ENCODE measurements around the gene TCAP.
"Not testable (repeated sequence)": the region's sequence is repeated elsewhere in the genome, so short reads cannot be mapped to it uniquely, and the experiment has no call there.

The TCAP gene

GRCh38 chr17:39700148-39700987 is 35.2 kb downstream of the TCAP start:
- DNase-seq, result peak in 1 of 10 donors; percentile 46
- intact Hi-C loops (cut with DNase I), result no loop called here

GRCh38 chr17:39701012-39701783 is 36.0 kb downstream of the TCAP start:
- DNase-seq, result peak in 1 of 10 donors; percentile 23
- intact Hi-C loops (cut with DNase I), result no loop called here

- DNase-seq, result peak in 1 of 10 donors; percentile 23
- intact Hi-C loops (cut with DNase I), result no loop called here
Observed at GRCh38 chr17:39701784-39702422, 36.8 kb downstream of the TCAP start.

DNA sequence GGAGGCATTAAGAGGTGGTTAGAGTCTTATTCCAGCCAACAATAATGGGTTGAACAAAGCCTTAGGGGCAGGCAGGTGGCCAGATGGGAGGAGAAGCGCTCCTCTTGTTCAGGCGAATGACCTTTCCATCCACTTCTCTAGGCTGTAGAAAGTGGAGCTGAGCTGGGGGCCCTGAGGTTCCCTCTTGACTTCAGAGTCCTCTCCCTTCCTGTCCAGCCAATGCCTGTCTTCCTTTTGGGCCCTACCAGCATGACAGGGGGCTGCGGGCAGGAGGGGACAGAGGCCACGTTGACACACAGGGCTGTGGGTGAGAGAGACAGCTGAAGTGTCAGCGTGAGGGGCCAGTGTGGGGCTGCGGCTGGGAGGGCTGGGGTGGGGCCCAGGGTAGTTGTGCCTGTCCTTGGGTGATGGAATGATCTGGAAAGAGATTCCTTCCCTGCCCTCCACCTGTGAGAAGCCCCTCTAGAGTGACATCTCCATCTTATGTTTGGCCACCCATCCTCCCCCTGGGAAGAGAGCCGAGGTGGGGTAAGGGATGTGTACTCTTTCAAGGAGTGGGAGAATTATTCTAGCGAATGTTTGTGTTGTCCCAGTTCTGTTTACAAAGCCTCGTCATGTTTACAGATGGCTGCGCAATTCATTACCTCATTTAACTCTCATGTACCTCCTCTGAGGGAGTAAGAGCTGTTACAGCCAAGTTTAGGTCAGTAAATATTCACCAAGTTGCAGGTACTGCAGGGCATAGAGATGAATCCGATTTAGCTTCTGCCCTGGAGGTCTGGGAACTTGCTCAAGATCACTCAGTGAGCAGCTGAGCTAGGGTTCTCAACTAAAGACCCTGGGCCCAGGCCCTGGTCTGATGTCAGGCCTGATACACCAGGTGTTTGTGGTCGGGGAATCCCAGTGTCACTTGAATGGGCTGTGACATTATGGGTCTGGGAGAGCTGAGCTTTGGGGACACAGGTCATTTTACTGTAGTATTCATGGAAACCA is 38.0 kb downstream of the TCAP start:
- intact Hi-C loops (cut with DNase I), result no loop called here

GRCh38 chr17:39703913-39704312 is 38.8 kb downstream of the TCAP start:
- intact Hi-C loops (cut with DNase I), result no loop called here
- no peak for DNase-seq

More for the DNA sequence above, 38.0 kb downstream of the TCAP start:
- DNase-seq, result peak in 1 of 10 donors; percentile 8

- intact Hi-C loops (cut with DNase I), result no loop called here
- peak in 1 of 10 donors; percentile 62 for DNase-seq
Observed at GRCh38 chr17:39704821-39705551, 39.8 kb downstream of the TCAP start.

DNA sequence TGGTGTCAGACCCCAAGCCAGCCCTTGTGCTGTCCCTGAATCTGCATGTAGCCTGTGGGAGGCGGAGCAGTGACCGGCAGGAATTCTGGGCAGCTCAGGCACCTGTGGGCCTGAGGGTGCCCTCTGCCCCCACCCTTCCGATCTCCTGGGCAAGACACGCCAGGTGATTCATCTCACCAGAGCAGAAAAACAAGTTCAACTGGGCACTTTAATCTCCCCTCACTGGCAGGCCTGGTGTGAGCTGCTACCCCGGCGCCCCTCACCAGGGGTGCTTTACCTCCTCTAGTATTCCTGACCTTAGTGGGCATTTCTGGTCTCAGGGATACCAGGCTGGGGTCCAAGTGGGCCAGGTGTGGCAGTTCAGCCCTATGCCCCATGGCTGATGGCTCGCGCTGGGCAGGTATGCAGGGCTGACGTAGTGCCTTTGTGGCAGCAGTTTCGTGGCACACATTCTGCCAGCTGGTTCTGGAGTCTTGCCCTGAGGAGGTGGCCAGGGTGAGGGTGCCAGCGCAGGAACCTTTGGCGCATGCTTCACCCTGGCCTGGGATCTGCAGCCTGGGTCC is 40.7 kb downstream of the TCAP start:
- DNase-seq, result peak in 1 of 10 donors; percentile 59
- intact Hi-C loops (cut with DNase I), result no loop called here

GRCh38 chr17:39706383-39706782 is 41.2 kb downstream of the TCAP start:
- intact Hi-C loops (cut with DNase I), result no loop called here
- DNase-seq, result peak in 1 of 10 donors; percentile 42

DNA sequence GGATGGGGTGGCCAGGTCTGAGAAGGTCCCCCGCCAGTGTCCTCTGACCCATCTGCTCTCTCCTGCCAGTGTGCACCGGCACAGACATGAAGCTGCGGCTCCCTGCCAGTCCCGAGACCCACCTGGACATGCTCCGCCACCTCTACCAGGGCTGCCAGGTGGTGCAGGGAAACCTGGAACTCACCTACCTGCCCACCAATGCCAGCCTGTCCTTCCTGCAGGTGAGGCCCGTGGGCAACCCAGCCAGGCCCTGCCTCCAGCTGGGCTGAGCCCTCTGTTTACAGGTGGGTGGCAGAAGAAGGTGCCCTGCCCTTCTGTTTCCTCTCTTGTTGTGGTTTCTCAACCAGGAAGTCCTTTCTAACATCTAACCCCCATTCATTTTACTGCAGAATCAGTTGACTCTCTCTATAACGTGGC is 41.8 kb downstream of the TCAP start:
- DNase-seq, result peak in 1 of 10 donors; percentile 55
- intact Hi-C loops (cut with DNase I), result no loop called here

DNA sequence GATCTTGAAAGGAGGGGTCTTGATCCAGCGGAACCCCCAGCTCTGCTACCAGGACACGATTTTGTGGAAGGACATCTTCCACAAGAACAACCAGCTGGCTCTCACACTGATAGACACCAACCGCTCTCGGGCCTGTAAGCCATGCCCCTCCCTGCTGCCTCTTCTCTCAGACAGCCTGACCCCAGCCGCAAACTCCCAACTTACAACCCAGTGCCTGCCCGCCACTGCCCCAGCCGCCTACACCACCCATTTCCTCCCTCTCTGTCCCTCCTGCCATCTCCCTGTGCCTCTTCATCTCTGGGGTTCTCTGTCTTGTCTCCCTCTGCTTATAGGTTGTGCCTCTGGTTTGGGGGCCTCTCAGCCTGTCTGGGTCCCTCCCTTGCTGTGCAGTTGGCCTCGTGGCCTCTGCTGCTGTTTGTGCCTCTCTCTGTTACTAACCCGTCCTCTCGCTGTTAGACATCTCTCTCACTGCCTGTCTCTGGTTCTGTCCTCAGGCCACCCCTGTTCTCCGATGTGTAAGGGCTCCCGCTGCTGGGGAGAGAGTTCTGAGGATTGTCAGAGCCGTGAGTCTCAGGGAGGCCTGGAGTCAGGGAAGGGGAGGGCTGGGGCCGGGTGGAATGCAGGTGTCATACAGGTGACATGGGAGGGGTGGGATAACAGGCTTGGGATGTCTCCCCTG is 44.3 kb downstream of the TCAP start:
- intact Hi-C loops (cut with DNase I), result no loop called here
- peak in 1 of 10 donors; percentile 19 for DNase-seq

DNA sequence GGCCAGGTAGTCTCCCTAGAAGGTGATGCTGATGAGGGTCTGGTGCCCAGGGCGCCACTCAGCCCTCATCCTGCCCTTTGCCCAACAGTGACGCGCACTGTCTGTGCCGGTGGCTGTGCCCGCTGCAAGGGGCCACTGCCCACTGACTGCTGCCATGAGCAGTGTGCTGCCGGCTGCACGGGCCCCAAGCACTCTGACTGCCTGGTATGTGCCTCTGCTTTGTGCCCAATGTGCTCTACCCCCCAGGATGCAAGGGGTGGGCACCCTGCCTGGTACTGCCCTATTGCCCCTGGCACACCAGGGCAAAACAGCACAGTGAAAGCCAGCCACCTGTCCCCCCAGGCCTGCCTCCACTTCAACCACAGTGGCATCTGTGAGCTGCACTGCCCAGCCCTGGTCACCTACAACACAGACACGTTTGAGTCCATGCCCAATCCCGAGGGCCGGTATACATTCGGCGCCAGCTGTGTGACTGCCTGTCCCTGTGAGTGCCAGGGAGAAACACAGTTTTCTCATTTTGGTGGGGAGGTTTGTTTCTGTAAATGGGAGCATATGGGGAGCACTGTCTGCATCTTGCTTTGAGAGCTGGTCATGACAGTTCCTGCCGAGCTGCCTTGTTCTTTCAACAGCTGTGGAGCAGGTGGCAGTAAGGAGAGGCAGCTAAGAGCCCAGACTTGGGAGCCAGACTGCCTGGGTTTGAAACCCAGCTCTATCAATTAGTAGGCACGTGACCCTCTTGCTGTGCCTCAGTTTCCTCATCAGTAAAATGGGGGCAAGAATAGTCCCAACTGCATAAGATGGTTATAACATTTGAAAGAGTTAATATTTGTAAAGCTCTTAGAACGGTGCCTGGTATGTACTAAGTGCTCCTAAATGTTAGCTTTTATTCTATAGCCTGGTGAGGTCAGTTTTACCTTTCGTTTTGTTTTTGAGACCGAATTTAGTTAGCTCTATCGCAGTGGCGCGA is 45.1 kb downstream of the TCAP start:
- intact Hi-C loops (cut with DNase I), result no loop called here

GRCh38 chr17:39711071-39711470 is 45.9 kb downstream of the TCAP start:
- DNase-seq, result peak in 1 of 10 donors; percentile 26
- intact Hi-C loops (cut with DNase I), result not testable (repeated sequence)

More for the DNA sequence above, 45.1 kb downstream of the TCAP start:
- DNase-seq, result peak in 2 of 10 donors; percentile 47 to 52

DNA sequence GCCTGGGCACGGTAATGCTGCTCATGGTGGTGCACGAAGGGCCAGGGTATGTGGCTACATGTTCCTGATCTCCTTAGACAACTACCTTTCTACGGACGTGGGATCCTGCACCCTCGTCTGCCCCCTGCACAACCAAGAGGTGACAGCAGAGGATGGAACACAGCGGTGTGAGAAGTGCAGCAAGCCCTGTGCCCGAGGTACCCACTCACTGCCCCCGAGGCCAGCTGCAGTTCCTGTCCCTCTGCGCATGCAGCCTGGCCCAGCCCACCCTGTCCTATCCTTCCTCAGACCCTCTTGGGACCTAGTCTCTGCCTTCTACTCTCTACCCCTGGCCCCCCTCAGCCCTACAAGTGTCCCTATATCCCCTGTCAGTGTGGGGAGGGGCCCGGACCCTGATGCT is 46.7 kb downstream of the TCAP start:
- intact Hi-C loops (cut with DNase I), result no loop called here
- peak in 1 of 10 donors; percentile 43 for DNase-seq

GRCh38 chr17:39714234-39714633 is 49.1 kb downstream of the TCAP start:
- peak in 1 of 10 donors; percentile 6 for DNase-seq
- intact Hi-C loops (cut with DNase I), result no loop called here

DNA sequence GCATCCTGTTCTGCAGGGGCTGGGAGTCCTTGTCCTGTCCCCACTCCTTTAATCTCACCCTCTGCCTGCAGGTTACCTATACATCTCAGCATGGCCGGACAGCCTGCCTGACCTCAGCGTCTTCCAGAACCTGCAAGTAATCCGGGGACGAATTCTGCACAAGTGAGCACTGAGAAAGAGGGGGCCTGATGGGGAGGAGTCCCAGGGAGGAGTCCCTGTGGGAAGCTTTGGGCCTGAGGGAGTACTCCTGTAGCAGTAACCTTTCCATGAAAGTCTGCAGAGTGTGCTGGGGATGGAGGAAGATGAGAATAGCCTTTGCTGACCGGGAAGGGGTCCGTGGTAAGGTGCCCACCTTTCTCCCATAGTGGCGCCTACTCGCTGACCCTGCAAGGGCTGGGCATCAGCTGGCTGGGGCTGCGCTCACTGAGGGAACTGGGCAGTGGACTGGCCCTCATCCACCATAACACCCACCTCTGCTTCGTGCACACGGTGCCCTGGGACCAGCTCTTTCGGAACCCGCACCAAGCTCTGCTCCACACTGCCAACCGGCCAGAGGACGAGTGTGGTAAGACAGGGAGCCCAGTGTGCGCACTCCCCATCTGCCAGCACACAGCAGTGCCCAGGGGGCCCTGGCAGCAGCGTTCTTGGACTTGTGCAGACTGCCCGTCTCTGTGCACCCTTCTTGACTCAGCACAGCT is 50.4 kb downstream of the TCAP start:
- peak in 1 of 10 donors; percentile 64 for DNase-seq
- intact Hi-C loops (cut with DNase I), result no loop called here
